ENCODE data around the gene TRAF2.

Gene TRAF2

GRCh38 chr9:136963751-136964150, 77.4 kb downstream of the TRAF2 start:
- no peak for TF ChIP-seq REST (IDR thresholded peaks at IDR 0.05; ENCODE audit: insufficient replicate concordance, low read depth)
- no peak for TF ChIP-seq SPI1 (IDR thresholded peaks at IDR 0.05; ENCODE audit: borderline replicate concordance, low read depth)
- no peak for TF ChIP-seq CTCF (IDR thresholded peaks at IDR 0.05; ENCODE audit: insufficient read depth, low read length)
- no peak for TF ChIP-seq POLR2AphosphoS5 (IDR thresholded peaks at IDR 0.05; ENCODE audit: low read depth)
- TF ChIP-seq GABPA (IDR thresholded peaks at IDR 0.05; ENCODE audit: low read depth), result no peak
- DNase-seq (ENCODE audit: low read depth in 1 of 2, low spot score in 1 of 2), result no peak
- Histone ChIP-seq H3K27ac (replicated peaks) (no peak overlapping the region), H3K27me3 (ENCODE audit: insufficient read depth, poor library complexity, severe bottlenecking) (no peaks in the 10 kb centered on the region), H3K4me3 (replicated peaks; ENCODE audit: insufficient read depth, low read length) (no peak overlapping the region)

- no peaks in the 10 kb centered on the region for H3K27me3 ChIP-seq (ENCODE audit: insufficient read depth, poor library complexity, severe bottlenecking)
- no peak overlapping the region for H3K27ac ChIP-seq (replicated peaks)
- DNase-seq (ENCODE audit: low read depth in 1 of 2, low spot score in 1 of 2), result no peak
- no peak for TF ChIP-seq CTCF (IDR thresholded peaks at IDR 0.05; ENCODE audit: insufficient read depth, low read length)
- TF ChIP-seq GABPA (IDR thresholded peaks at IDR 0.05; ENCODE audit: low read depth), result no peak
- TF ChIP-seq POLR2AphosphoS5 (IDR thresholded peaks at IDR 0.05; ENCODE audit: low read depth), result no peak
- no peak for TF ChIP-seq SPI1 (IDR thresholded peaks at IDR 0.05; ENCODE audit: borderline replicate concordance, low read depth)
- no peak for TF ChIP-seq REST (IDR thresholded peaks at IDR 0.05; ENCODE audit: insufficient replicate concordance, low read depth)
- H3K4me3 ChIP-seq (replicated peaks; ENCODE audit: insufficient read depth, low read length), result no peak overlapping the region
Measured at GRCh38 chr9:136964171-136964689, 77.9 kb downstream of the TRAF2 start.

GRCh38 chr9:136964833-136965422, 78.6 kb downstream of the TRAF2 start:
- no peak overlapping the region for H3K4me3 ChIP-seq (replicated peaks; ENCODE audit: insufficient read depth, low read length)
- DNase-seq (ENCODE audit: low read depth in 1 of 2, low spot score in 1 of 2), result no peak
- no peaks in the 10 kb centered on the region for H3K27me3 ChIP-seq (ENCODE audit: insufficient read depth, poor library complexity, severe bottlenecking)
- no peak overlapping the region for H3K27ac ChIP-seq (replicated peaks)
- TF ChIP-seq SPI1 (IDR thresholded peaks at IDR 0.05; ENCODE audit: borderline replicate concordance, low read depth) (no peak), REST (IDR thresholded peaks at IDR 0.05; ENCODE audit: insufficient replicate concordance, low read depth) (no peak), POLR2AphosphoS5 (IDR thresholded peaks at IDR 0.05; ENCODE audit: low read depth) (no peak), GABPA (IDR thresholded peaks at IDR 0.05; ENCODE audit: low read depth) (no peak), CTCF (IDR thresholded peaks at IDR 0.05; ENCODE audit: insufficient read depth, low read length) (no peak)
